Glomerular endothelial cell (primary cell): ENCODE measurements around the gene PELI2. TPM values are rescaled to one million over a fixed set of nuclear protein-coding genes. Genes with fewer than 3 reads are reported as not detected.

ENCODE experiments used
- DNase-seq: peaks from one replicate; pipeline ENCODE4 v3.0.0-alpha.2; 2011; ENCODE audit warnings: low read depth, low spot score; ENCODE audit errors: extremely low read depth
- total RNA-seq: library from RNA; depleted of rRNA; stranded (reverse); fragments of >200 nt; gene quantifications from 2 replicates; pipeline ENCODE4 v1.2.3, GENCODE V29; 2015

Gene PELI2
- total RNA-seq, 1 donor from 2014 or later: 3.7 TPM

DNA sequence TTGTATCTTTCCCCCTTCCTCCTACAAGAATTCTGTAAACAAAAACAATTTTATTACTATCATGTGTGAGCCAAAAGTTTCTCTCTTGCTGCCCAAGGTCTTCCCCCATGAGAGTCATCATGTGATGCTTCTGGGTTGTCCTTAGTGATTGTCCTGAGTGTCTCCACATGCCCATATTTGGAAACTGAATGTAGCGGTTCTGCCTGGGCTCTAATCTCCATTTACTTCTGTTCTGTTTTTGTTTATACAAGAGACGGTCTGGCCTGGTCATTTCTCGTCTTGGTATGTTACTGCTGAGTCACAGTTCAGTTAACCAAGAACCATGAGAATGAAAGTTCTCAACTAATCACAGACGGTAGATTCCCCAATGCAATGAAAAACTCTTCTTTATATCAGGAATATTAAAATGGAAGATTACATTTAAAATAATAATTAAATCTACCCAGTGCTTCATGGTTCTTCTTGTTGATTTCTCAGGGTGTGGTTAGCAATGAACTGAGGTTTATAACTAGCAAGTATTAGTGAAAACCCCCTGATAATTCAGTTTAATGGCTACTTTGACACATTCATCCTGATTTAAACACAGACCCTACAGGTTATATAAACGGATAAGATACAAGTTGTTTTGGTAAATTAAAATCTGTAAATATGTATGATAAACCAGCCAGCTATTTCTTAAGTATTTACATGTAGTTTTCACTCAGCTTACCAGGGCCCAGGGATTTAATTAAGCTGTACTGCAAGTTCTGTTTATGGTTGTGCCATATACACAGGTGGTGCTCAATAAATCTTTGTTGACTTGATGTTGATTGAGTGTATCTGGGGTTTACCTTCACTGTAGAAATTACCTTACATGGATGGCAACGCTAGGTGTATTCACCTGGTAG, 81.1 kb downstream of the PELI2 start:
- peak; percentile 94 for DNase-seq

DNA sequence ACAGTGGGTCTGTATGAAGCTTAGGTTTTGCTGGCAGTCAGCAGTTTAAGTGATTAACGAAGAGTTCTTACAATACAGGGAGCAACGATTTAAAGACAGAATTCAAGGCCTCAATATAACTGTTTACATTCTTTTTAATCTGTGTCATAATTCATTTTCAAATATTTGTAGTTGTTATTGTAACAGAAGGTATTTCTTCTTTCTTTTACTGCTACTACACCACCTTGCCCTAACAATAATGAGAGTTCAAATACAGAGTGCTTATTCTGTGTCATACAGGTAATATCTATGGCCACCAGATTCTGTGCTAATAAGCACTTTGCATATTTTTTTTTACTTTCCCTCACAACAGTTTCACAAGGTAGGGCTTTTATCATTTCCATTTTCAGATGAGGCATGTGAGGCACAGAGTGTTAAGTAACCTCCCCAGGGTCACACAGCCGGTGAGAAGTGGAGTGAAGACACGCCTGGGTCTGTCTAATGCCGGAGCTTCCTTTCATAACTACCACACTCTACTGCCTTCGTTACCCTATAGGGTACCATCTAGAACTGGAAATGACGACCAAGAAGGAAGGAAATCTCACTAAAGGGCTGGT, 81.9 kb downstream of the PELI2 start:
- DNase-seq: no peak

DNA sequence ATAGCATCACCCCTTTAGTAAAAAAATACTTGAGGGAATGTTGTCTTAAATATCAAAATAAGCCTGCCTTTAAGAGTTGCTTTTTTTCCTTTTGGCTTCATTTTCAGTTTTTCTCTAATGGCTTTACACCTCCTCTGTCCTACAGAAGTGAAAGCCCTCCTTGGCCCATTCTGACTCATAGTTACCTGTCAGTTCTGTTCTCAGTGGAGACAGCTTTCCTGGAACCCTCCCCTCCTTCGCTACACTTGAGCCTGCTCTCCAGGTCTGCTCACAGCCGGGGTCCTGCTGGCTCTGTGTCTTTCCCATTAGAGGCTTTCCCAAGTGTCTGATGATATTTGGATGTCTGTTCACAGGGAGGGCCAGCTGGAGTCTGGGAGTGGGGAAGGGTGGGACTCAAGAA, 84.0 kb downstream of the PELI2 start:
- no peak for DNase-seq

DNA sequence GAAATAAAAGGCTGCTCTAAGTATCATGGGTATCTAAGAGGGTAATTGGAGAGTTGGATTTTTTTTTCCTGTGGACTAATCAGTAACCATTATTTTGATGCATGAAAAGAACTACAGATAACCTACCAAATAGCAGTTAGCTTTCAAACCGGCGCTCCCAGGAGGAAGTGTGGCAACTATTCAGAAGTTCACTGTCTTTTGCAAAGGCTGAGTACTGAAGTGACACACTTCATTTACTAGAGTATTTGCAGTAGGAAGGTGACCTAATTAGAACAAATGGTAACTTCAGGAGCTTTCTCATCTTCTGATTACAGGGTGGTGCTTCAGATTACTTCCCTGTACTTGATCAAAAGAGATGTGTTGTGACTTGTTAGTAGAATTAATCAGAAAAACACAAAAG, 87.7 kb downstream of the PELI2 start:
- no peak for DNase-seq

- DNase-seq: no peak
Observed at GRCh38 chr14:56206596-56206995, 88.4 kb downstream of the PELI2 start.

GRCh38 chr14:56207626-56208292, 89.5 kb downstream of the PELI2 start:
- DNase-seq: no peak

DNA sequence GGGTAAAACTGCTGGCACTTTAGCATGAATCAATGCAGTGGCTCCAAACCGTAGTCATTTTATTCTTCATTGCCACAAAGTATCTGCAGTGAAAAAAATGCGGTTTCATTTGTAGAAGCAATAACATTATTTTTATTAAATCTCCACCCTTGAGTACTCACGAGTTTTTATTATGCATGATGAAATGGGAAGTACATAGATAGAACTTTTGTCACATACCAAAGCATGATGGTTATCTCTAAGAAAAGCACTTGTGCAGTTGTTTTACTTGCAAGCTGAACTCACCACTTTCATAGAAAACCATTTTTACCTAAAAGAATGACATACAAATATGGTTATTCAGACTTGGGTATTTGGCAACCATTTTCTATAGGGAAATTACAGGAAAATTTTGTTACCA, 90.3 kb downstream of the PELI2 start:
- DNase-seq: no peak

DNA sequence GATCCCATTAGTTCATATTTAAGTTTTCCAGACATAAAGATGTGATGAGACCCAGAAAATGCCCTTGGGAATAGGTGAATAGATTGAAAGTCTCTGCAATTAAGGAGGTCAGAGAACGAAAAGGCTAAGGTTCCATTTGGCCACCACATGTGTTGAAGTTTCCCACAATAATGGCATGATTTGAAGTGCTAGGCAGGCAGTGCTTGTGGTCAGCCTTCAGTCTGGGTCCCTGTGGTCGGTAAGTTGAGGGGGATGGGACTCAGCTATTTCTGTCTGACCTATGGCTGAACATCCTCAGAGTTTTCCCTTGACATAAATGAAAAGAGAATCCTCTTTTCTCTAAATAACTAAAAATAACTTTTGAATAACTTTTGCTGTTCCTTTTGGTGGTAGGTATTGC, 92.4 kb downstream of the PELI2 start:
- DNase-seq: no peak

- no peak for DNase-seq
Observed at GRCh38 chr14:56211084-56211483, 92.9 kb downstream of the PELI2 start.

DNA sequence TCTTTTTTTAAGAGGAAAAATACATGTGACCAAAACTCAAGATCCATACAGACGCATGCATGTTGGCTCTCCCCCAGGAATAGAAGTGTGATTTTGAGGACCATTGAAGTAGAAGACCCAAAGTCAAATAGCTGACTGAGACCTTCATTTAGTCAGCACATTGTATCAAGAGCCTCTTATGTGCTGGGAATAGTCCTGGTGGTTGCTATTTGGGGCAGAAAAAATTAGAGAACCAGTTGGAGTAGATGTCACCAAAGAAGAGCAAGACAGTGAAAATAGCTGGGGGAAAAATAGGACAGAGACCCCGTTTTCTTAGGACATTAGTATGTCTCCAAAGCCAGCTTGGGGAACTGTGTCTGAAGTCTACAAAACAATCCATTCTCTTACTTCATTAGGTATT, 93.6 kb downstream of the PELI2 start:
- DNase-seq: no peak

DNA sequence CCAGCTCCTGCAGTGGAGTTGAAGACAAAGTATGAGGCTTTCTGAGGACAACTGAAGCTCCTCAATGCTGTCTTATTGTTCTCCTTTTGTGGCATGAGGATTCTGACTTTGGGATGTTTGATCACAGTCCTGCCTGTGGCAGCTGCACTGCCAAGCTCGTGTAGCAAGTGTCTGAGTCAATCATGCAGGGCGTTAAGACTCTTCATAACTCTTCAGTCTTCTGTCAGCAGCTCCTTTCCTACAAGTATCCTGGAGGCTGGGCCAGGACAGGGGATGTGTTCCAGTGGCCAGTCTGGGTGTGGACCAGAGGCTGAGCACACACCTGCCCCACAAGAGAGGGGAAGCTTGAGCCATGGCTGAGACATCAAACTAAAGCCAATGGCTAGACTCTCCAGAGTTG, 94.3 kb downstream of the PELI2 start:
- DNase-seq: no peak

DNA sequence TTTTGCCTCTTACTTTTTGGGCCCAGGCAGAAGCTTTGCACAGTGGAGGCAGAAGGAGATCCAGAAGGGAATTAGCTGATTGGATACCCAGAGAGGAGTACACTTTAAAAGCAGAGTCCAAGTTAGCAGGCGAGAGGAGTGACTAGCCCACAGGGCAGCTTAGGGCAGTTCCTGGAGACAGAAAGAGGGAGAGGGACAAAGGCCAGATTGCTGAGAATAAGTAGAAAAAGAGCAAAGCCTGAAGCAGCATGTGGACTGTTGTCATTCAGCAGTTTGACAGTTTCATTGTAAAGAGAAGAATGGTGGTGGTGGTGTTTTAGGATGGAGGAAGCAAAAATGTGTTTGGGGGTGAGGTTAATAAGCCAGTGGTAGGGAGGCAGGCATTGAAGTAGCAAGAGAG, 95.1 kb downstream of the PELI2 start:
- DNase-seq: no peak

- DNase-seq: no peak
Observed at GRCh38 chr14:56215180-56215579, 97.0 kb downstream of the PELI2 start.

DNA sequence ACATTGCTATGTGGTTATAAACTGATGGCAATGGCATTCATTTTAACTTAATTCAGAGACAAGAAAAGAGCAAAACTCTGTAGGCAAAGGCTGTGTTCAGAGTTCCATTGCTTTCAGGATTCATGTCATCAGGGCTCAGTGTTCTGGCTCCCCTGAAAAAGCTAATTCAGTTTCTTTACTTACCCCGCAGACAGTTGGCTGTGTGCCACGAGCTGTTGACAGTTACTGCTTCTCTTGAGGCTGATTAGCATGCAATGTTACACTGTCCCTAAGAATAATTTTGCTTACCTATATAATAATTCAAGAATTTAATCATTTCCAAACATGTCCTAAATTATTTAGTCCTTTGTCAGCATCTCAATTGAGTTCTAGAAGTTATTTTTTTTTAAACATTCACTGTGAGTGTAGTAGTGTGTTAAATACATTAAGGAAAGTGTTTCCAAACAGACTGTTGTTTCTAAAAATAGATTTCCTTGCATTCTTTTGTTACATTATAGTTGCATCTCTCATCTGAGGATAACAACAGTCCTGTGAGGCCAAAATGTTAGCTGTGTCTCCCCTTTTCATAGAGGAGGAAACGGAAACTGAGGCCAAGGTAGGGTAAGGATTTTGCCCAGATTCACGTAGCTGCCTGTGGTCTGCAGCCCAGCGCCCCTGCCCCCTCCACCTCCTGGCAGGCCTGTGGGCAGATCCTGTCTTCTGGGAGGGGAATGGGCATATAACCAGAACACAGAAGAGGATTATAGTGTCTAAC, 98.6 kb downstream of the PELI2 start:
- DNase-seq: no peak

GRCh38 chr14:56217380-56218045, 99.3 kb downstream of the PELI2 start:
- no peak for DNase-seq

GRCh38 chr14:56219666-56220413, 101.6 kb downstream of the PELI2 start:
- DNase-seq: no peak

GRCh38 chr14:56221382-56222128, 103.3 kb downstream of the PELI2 start:
- no peak for DNase-seq

DNA sequence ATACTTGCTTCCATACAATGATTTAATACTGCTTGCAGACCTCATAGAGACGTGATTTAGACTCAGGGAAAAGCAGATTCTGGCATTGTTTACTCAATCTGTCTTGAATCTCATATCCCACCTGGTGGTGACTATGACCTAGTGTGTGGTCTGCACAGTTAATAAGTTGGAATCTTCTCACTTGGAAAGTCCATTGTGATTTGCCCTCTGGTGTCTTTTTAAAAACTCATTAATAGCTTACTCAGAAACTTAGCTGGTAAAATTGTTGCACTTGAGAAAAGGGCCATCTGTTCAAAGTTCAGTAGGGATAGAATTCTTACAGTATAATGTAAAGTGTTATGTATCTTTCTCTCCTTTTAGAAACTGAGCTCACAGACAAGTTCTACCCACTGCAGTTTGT, 106.0 kb downstream of the PELI2 start:
- no peak for DNase-seq
